ENCODE measurements around the gene SFRP4.
A peak's percentile ranks its signal among the peaks of the same experiment; 100 is the strongest.

SFRP4 gene

DNA sequence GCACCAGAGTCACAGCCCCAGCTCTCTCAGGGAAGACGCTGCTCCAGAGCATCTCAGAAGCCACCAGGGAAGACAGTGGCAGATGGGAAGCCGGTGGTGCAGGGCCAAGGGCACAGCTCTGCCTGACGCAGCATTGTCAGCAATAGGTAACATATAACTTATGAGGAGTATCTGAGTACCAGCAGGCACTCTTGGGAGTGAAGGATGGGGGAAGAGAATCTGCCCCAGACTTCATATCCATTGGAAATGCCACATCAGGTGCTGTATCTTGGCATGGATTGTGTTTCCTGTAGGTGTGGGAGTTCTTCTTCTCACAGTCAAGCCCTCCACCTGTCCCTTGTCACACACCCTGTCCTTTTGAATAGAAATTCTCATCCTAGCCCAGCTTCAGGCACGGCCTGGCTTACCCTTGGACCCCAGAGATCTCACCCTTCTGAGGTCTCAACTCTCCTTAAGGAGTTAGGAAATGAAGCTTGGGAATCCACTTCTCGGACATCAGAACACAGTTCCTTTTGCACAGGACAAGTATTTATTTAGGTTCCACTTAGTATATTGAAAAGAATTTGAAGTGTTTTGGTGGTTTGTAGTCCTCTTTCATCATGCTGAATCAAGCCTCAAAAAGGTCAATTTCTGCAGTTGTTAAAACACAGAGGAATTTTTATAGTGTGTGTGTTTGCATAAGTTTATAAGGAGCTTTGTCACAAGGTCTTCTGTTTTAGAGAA is 13.8 kb upstream of the SFRP4 start:
- H3F3A ChIP-seq (ENCODE audit: low read depth) = no peaks in the 10 kb centered on the region
- no peaks in the 10 kb centered on the region for H3K27me3 ChIP-seq (ENCODE audit: insufficient read depth, low read length, poor library complexity, severe bottlenecking)
- H3K79me2 ChIP-seq (ENCODE audit: insufficient read depth, low read length) = peaks cover 68% of the 10 kb centered on the region
- no peaks in the 10 kb centered on the region for H3K9me2 ChIP-seq (replicated peaks; ENCODE audit: low read depth, low read length)
- H3K4me3 ChIP-seq (ENCODE audit: low read length, poor library complexity, severe bottlenecking) = no peak overlapping the region
- H3K4me1 ChIP-seq (ENCODE audit: insufficient read depth, low read length, poor library complexity, severe bottlenecking) = peaks cover 14% of the 10 kb centered on the region
- H3K9ac ChIP-seq (ENCODE audit: low read depth, low read length, poor library complexity, severe bottlenecking) = no peak overlapping the region
- no peaks in the 10 kb centered on the region for H3K36me3 ChIP-seq (ENCODE audit: insufficient read depth, low read length)
- peaks cover 11% of the 10 kb centered on the region for H4K20me1 ChIP-seq (ENCODE audit: insufficient read depth, low read length, poor library complexity, severe bottlenecking)
- no peak overlapping the region for H2AFZ ChIP-seq (ENCODE audit: low read length)
- H3K4me2 ChIP-seq (ENCODE audit: low read depth, low read length, poor library complexity, severe bottlenecking) = no peak overlapping the region
- H3K9me3 ChIP-seq (ENCODE audit: insufficient read depth, low read depth, low read length) = 0 out of 2 replicates have a peak, but pooled peaks cover 2% of the 10 kb centered on the region
- TF ChIP-seq EZH2phosphoT487 (IDR thresholded peaks at IDR 0.05; ENCODE audit: borderline replicate concordance) = no peak
- TF ChIP-seq, protein P1, sequence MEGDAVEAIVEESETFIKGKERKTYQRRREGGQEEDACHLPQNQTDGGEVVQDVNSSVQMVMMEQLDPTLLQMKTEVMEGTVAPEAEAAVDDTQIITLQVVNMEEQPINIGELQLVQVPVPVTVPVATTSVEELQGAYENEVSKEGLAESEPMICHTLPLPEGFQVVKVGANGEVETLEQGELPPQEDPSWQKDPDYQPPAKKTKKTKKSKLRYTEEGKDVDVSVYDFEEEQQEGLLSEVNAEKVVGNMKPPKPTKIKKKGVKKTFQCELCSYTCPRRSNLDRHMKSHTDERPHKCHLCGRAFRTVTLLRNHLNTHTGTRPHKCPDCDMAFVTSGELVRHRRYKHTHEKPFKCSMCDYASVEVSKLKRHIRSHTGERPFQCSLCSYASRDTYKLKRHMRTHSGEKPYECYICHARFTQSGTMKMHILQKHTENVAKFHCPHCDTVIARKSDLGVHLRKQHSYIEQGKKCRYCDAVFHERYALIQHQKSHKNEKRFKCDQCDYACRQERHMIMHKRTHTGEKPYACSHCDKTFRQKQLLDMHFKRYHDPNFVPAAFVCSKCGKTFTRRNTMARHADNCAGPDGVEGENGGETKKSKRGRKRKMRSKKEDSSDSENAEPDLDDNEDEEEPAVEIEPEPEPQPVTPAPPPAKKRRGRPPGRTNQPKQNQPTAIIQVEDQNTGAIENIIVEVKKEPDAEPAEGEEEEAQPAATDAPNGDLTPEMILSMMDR (conservative IDR thresholded peaks at IDR 0.05; ENCODE audit: low read length) = no peak

DNA sequence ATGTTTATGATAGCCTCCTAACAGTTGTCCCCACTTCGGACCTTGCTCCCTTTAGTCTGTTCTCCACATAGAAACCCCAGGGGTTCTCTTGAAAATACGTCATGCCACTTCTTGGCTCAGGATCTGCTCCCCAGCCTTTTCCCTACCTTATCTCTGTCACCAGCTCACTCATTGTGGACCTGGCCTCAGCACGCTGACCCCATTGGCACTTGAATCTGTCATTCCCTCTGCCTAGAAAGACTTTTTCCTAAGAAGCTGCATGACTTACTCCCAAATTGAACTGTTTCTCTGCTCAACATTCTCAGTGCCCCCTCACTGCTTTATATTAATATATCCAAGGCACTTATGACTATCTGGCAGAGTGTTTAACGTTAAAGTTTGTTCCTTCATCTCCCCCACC is 12.3 kb upstream of the SFRP4 start:
- Histone ChIP-seq H3K4me1 (ENCODE audit: insufficient read depth, low read length, poor library complexity, severe bottlenecking) (peaks cover 22% of the 10 kb centered on the region), H3K79me2 (ENCODE audit: insufficient read depth, low read length) (peaks cover 83% of the 10 kb centered on the region)

DNA sequence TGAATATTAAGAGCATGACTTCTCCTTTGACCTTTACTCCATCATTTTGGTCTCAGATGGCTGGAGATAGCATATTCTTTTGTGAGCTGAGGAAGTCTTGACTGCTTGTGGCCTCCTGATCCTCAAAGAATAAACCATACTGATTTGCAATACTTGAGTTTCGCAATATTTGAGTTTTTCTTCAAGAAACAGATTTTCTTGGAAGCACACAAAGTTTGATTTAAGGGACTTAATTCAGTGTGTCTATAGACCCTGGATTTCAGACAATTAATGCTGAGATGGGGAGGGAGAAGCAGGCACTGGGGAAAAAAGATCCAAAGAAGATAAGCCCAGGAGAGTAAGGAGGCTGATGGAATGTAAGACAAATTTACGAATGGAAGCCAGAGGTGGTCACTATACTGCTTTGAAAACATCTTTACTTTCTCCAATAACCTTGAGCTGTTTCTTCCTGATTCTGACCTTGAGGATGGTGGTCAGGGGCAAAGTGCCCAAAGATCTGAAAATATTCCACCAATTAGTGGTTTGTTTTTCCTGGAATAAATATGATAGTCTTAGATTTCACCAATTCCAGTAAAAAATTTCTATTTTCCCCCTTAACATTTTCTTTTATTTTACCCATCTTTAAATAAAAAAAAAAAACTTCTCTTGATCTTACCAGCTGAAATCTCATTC is 11.3 kb upstream of the SFRP4 start:
- peaks cover 32% of the 10 kb centered on the region for H3K4me1 ChIP-seq (ENCODE audit: insufficient read depth, low read length, poor library complexity, severe bottlenecking)
- H3K4me3 ChIP-seq (ENCODE audit: low read length, poor library complexity, severe bottlenecking) = no peak overlapping the region
- 0 out of 2 replicates have a peak, but pooled peaks cover 5% of the 10 kb centered on the region for H3K9me3 ChIP-seq (ENCODE audit: insufficient read depth, low read depth, low read length)
- H3K79me2 ChIP-seq (ENCODE audit: insufficient read depth, low read length) = peaks cover 83% of the 10 kb centered on the region
- no peaks in the 10 kb centered on the region for H3K9me2 ChIP-seq (replicated peaks; ENCODE audit: low read depth, low read length)
- TF ChIP-seq, protein P1 (conservative IDR thresholded peaks at IDR 0.05; ENCODE audit: low read length) = no peak
- no peak for TF ChIP-seq EZH2phosphoT487 (IDR thresholded peaks at IDR 0.05; ENCODE audit: borderline replicate concordance)
- H3K36me3 ChIP-seq (ENCODE audit: insufficient read depth, low read length) = no peaks in the 10 kb centered on the region
- no peaks in the 10 kb centered on the region for H3K27me3 ChIP-seq (ENCODE audit: insufficient read depth, low read length, poor library complexity, severe bottlenecking)
- H3K4me2 ChIP-seq (ENCODE audit: low read depth, low read length, poor library complexity, severe bottlenecking) = peak overlapping the region; percentile 32
- no peak overlapping the region for H3K9ac ChIP-seq (ENCODE audit: low read depth, low read length, poor library complexity, severe bottlenecking)
- H3F3A ChIP-seq (ENCODE audit: low read depth) = no peaks in the 10 kb centered on the region
- peaks cover 11% of the 10 kb centered on the region for H4K20me1 ChIP-seq (ENCODE audit: insufficient read depth, low read length, poor library complexity, severe bottlenecking)
- H2AFZ ChIP-seq (ENCODE audit: low read length) = no peak overlapping the region

More for the DNA sequence above, 12.3 kb upstream of the SFRP4 start:
- Histone ChIP-seq H3K9ac (ENCODE audit: low read depth, low read length, poor library complexity, severe bottlenecking) (no peak overlapping the region), H3K4me2 (ENCODE audit: low read depth, low read length, poor library complexity, severe bottlenecking) (no peak overlapping the region), H3K27me3 (ENCODE audit: insufficient read depth, low read length, poor library complexity, severe bottlenecking) (no peaks in the 10 kb centered on the region), H3K36me3 (ENCODE audit: insufficient read depth, low read length) (no peaks in the 10 kb centered on the region), H2AFZ (ENCODE audit: low read length) (no peak overlapping the region), H3K9me2 (replicated peaks; ENCODE audit: low read depth, low read length) (no peaks in the 10 kb centered on the region), H3F3A (ENCODE audit: low read depth) (no peaks in the 10 kb centered on the region), H4K20me1 (ENCODE audit: insufficient read depth, low read length, poor library complexity, severe bottlenecking) (peaks cover 11% of the 10 kb centered on the region), H3K9me3 (ENCODE audit: insufficient read depth, low read depth, low read length) (0 out of 2 replicates have a peak, but pooled peaks cover 5% of the 10 kb centered on the region), H3K4me3 (ENCODE audit: low read length, poor library complexity, severe bottlenecking) (no peak overlapping the region)
- TF ChIP-seq, protein P1 (conservative IDR thresholded peaks at IDR 0.05; ENCODE audit: low read length) = no peak
- no peak for TF ChIP-seq EZH2phosphoT487 (IDR thresholded peaks at IDR 0.05; ENCODE audit: borderline replicate concordance)

Data from Loucy (cell line).